Muscle layer of colon (tissue), 2 donors: Measurements from ENCODE around the gene TNFRSF13B.
"Not testable (repeated sequence)": the region's sequence is repeated elsewhere in the genome, so short reads cannot be mapped to it uniquely, and the experiment has no call there.

Source experiments
- H3K27ac ChIP-seq: one replicate; pipeline ENCODE4 v1.7.0; 2013; ENCODE audit warnings: low read depth, mild to moderate bottlenecking, low read length, moderate library complexity
- H3K27me3 ChIP-seq, 2 donors: one replicate each; pipeline ENCODE4 v1.7.0; 2013; ENCODE audit warnings: low read length in 2 of 2, mild to moderate bottlenecking in 2 of 2; ENCODE audit not compliant: insufficient read depth in 2 of 2, control insufficient read depth in 1 of 2
- H3K36me3 ChIP-seq: one replicate; pipeline ENCODE4 v1.7.0; 2013; ENCODE audit warnings: mild to moderate bottlenecking, low read length; ENCODE audit not compliant: insufficient read depth
- H3K4me1 ChIP-seq: one replicate; pipeline ENCODE4 v1.7.0; 2013; ENCODE audit warnings: mild to moderate bottlenecking, low read length; ENCODE audit not compliant: insufficient read depth
- H3K4me3 ChIP-seq, 2 donors: one replicate each; pipeline ENCODE4 v1.7.0; 2013; ENCODE audit warnings: low read length in 2 of 2, low read depth in 1 of 2, mild to moderate bottlenecking in 1 of 2, moderate library complexity in 1 of 2
- H3K9ac ChIP-seq: one replicate; pipeline ENCODE4 v1.7.0; 2013; ENCODE audit warnings: low read length
- H3K9me3 ChIP-seq: one replicate; pipeline ENCODE4 v1.7.0; 2013; ENCODE audit warnings: mild to moderate bottlenecking, low read length
- donor health status: abdominal sarcoma.
- donor health status: Adenocarcinoma of cecum.

TNFRSF13B gene

GRCh38 chr17:17001874-17002520 lies 30.1 kb upstream of the TNFRSF13B start:
- no peak overlapping the region for H3K4me3 ChIP-seq
- H3K4me1 ChIP-seq, result peaks cover 3% of the 10 kb centered on the region
- no peaks in the 10 kb centered on the region for H3K9me3 ChIP-seq
- peaks cover 0 to 6% of the 10 kb centered on the region in 2 donors for H3K27me3 ChIP-seq
- no peak overlapping the region for H3K9ac ChIP-seq
- H3K27ac ChIP-seq, result no peak overlapping the region
- H3K36me3 ChIP-seq, result no peaks in the 10 kb centered on the region

DNA sequence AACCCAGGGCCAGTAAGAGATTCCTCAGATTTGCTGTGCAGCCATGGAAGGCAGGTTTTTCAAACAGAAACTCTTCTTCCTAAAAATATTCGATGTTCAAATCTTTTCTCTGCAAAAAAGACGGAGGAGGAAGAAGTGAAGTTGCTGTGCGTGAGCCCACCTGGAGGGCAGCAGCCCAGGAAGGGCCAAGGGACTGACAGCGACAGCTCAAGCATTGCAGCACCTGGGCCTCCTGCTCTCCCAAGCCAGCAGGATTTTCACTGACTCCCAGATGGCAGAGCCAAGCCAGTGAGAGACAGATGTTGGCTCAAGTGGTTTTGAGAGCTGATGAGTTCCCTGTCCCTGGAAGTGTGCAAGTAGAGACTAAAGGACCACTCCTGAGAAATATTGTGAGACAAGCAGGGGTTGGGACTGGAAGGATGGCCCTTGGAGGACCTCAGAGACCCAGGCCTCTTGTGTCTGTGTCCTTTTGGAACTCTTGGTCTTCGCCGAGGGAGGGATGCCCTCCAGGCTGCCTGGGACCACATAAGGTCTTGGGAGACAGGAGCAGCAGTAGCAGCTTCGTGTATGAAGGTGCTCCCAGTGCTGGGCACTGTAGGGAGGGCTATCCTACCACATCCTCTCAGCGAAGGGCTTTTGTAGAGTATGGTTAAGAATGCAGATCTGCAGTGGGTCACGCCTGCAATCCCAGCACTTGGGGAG lies 29.3 kb upstream of the TNFRSF13B start:
- Histone ChIP-seq H3K36me3 (no peaks in the 10 kb centered on the region), H3K9me3 (no peaks in the 10 kb centered on the region), H3K27ac (no peak overlapping the region), H3K4me3 (no peak overlapping the region), H3K27me3 (peaks cover 0 to 6% of the 10 kb centered on the region in 2 donors), H3K4me1 (peaks cover 3% of the 10 kb centered on the region), H3K9ac (no peak overlapping the region)

DNA sequence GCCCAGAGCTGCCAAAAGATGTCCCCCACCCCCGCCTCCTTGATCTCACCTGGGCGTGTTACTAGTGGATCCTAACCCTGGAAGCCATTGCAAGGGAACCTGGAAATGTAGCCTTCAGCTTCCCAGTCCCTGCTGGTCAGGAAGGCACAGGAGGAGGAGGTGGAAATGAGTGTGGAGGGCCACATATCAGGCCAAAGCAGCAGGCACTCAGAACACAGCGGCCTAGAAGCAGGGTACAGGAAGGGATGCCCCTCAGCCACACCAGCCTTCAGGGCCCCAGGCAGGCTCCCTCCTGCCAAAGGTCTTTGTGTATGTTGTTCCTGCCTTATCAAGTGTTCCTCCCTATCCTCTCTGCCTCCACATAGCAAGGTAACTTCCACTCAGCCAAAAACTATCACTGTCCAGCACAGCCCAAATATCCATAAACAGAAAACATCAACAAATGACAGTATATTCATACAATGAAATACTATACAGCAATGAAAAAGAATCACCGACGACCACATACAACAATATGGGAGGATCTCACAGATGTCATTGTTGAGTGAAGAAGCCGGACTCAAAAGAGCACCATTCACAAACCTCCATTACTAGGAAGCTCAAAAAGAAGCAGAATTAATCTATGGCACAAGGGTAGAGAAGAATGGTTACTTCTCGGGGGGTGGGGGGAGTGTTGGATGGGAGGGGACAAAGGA lies 28.2 kb upstream of the TNFRSF13B start:
- Histone ChIP-seq H3K4me1 (peaks cover 3% of the 10 kb centered on the region), H3K4me3 (no peak overlapping the region), H3K27ac (no peak overlapping the region), H3K36me3 (no peaks in the 10 kb centered on the region), H3K9ac (no peak overlapping the region), H3K9me3 (no peaks in the 10 kb centered on the region), H3K27me3 (peaks cover 0 to 6% of the 10 kb centered on the region in 2 donors)

DNA sequence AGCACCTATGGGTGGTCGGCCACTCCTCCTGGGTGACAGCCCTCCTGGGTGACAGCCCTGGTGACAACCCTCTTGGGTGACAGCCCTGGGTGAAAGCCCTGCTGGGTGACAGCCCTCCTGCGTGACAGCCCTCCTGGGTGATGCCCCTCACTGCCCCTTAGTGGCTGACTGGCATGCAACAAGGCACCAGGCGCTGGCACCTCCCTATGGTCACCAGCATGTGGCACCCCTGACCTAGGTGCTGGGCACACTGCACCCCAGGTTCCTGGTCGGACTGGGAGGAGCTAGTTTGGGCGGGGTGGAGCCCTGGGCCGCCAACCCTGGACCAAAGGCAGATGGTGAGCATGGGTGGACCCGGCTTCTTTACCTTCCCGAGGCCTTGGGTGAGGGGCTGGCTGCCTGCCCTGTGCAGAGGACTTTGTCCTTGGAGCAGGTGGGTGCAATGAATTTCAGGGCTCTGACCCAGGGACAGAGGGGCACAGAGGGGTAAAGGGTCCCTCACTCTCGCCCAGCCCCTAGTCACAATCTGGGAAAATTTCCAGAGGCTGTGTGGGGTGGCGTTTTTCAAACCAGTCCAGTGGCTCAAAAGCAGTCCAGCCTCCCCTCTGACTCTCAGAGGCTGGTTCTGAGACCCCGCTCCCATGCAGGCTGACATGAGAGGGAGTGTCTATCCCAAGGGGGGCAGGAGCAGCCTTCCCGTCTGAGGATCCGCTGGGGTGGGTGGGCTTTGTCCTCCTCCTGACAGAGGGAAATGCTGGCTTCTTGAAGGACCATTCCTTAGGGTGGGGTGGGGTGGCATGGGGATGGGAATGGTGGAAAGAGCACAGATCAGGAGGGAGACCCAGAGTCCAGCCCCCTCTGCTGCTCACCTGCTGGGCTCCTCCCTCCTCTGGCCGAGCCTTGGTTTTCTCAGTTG lies 25.9 kb upstream of the TNFRSF13B start:
- H3K27ac ChIP-seq, result no peak overlapping the region

GRCh38 chr17:16996726-16997125 lies 24.8 kb upstream of the TNFRSF13B start:
- H3K36me3 ChIP-seq, H3K4me1 ChIP-seq, H3K9me3 ChIP-seq, H3K27ac ChIP-seq, H3K4me3 ChIP-seq, H3K27me3 ChIP-seq, H3K9ac ChIP-seq: not testable (repeated sequence)

More for the DNA sequence above, 25.9 kb upstream of the TNFRSF13B start:
- Histone ChIP-seq H3K9me3 (no peaks in the 10 kb centered on the region), H3K9ac (no peak overlapping the region), H3K36me3 (no peaks in the 10 kb centered on the region), H3K27me3 (peaks cover 0 to 6% of the 10 kb centered on the region in 2 donors), H3K4me3 (no peak overlapping the region), H3K4me1 (peaks cover 3% of the 10 kb centered on the region)

- no peaks in the 10 kb centered on the region for H3K9me3 ChIP-seq
- H3K27ac ChIP-seq, result no peak overlapping the region
- H3K4me1 ChIP-seq, result no peaks in the 10 kb centered on the region
- peaks cover 0 to 6% of the 10 kb centered on the region in 2 donors for H3K27me3 ChIP-seq
- no peaks in the 10 kb centered on the region for H3K36me3 ChIP-seq
- H3K4me3 ChIP-seq, result no peak overlapping the region
- no peak overlapping the region for H3K9ac ChIP-seq
Measured at GRCh38 chr17:16995930-16996329, 24.0 kb upstream of the TNFRSF13B start.

DNA sequence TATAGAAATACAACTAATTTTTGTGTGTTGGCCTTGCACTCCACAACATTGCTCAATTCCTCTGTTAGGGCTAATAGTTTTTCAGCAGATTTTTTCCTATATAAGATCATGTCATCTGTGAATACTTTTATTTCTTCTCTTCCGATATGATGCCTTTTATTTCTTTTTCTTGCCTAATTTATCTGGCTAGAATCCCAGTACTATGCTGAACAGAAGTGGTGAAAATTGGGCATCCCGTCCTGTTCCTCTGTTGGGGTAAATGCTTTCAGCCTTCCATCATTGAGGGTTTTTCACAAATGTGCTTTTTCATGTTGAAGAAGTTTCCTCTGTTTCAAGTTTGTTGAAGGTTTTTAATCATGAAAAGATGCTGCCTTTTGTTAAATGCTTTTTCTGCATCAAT lies 22.7 kb upstream of the TNFRSF13B start:
- H3K4me1 ChIP-seq, result no peaks in the 10 kb centered on the region
- no peak overlapping the region for H3K27ac ChIP-seq
- H3K36me3 ChIP-seq, result no peaks in the 10 kb centered on the region
- peaks cover 0 to 6% of the 10 kb centered on the region in 2 donors for H3K27me3 ChIP-seq
- H3K9ac ChIP-seq, result no peak overlapping the region
- no peaks in the 10 kb centered on the region for H3K9me3 ChIP-seq
- no peak overlapping the region for H3K4me3 ChIP-seq

- Histone ChIP-seq H3K27ac (no peak overlapping the region), H3K9ac (no peak overlapping the region), H3K27me3 (no peaks in the 10 kb centered on the region), H3K9me3 (no peaks in the 10 kb centered on the region), H3K4me3 (no peak overlapping the region), H3K36me3 (no peaks in the 10 kb centered on the region), H3K4me1 (peaks cover 12% of the 10 kb centered on the region)
Measured at GRCh38 chr17:16991349-16992009, 19.6 kb upstream of the TNFRSF13B start.

- no peak overlapping the region for H3K27ac ChIP-seq
- no peaks in the 10 kb centered on the region for H3K9me3 ChIP-seq
- H3K9ac ChIP-seq, result no peak overlapping the region
- no peaks in the 10 kb centered on the region for H3K36me3 ChIP-seq
- H3K4me1 ChIP-seq, result peaks cover 12% of the 10 kb centered on the region
- H3K4me3 ChIP-seq, result no peak overlapping the region
- no peaks in the 10 kb centered on the region for H3K27me3 ChIP-seq
Measured at GRCh38 chr17:16989953-16990860, 18.3 kb upstream of the TNFRSF13B start.
